Progenitor cell of endocrine pancreas (in vitro differentiated cells): Measurements from ENCODE around the gene ABR. TPM values are rescaled to one million over a fixed set of nuclear protein-coding genes. Genes with fewer than 3 reads are reported as not detected.

Source experiments
- DNase-seq: peaks from one replicate; pipeline ENCODE4 v3.0.0; 2021; ENCODE audit warnings: low spot score; ENCODE audit not compliant: unreplicated experiment
- H3K27ac Mint-ChIP-seq: 2 replicates; pipeline ENCODE4 v1.8.0; 2021; ENCODE audit warnings: mild to moderate bottlenecking, moderate library complexity, mixed read lengths
- H3K27me3 Mint-ChIP-seq: 2 replicates; pipeline ENCODE4 v1.8.0; 2021; ENCODE audit warnings: mixed read lengths
- H3K36me3 Mint-ChIP-seq: 2 replicates; pipeline ENCODE4 v1.8.0; 2022; ENCODE audit warnings: mixed read lengths; ENCODE audit not compliant: insufficient read depth
- H3K4me1 Mint-ChIP-seq: 2 replicates; pipeline ENCODE4 v1.8.0; 2021; ENCODE audit warnings: low read depth, mixed read lengths
- H3K4me3 Mint-ChIP-seq: 2 replicates; pipeline ENCODE4 v1.8.0; 2021; ENCODE audit warnings: low read depth, mild to moderate bottlenecking, moderate library complexity, mixed read lengths
- H3K9me3 Mint-ChIP-seq: 2 replicates; pipeline ENCODE4 v1.8.0; 2021; ENCODE audit warnings: low read depth, mixed read lengths
- CTCF ChIP-seq: fragments of 200-600 bp; sonication (generic); IDR thresholded peaks from one replicate; pipeline ENCODE4 v1.5.0; 2021; ENCODE audit warnings: antibody characterized with exemption, mild to moderate bottlenecking; ENCODE audit not compliant: unreplicated experiment
- total RNA-seq: library from RNA; stranded (reverse); gene quantifications from 2 replicates; pipeline ENCODE4 v1.2.1, GENCODE V29; 2021

ABR gene
- total RNA-seq, 1 donor from 2014 or later, result 61.0 TPM

GRCh38 chr17:1036171-1036844, 143.5 kb downstream of the ABR start:
- no peak for TF ChIP-seq CTCF
- no peaks in the 10 kb centered on the region for H3K9me3 Mint-ChIP-seq
- peaks cover 6% of the 10 kb centered on the region for H3K36me3 Mint-ChIP-seq
- no peak overlapping the region for H3K27ac Mint-ChIP-seq
- H3K4me1 Mint-ChIP-seq, result no peaks in the 10 kb centered on the region
- no peak overlapping the region for H3K4me3 Mint-ChIP-seq
- peaks cover 8% of the 10 kb centered on the region for H3K27me3 Mint-ChIP-seq
- DNase-seq, result no peak

- no peak for TF ChIP-seq CTCF
- no peak overlapping the region for H3K27ac Mint-ChIP-seq
Observed at GRCh38 chr17:1035546-1036170, 144.1 kb downstream of the ABR start.

GRCh38 chr17:1034652-1035210, 145.1 kb downstream of the ABR start:
- Mint-ChIP-seq H3K36me3 (peaks cover 6% of the 10 kb centered on the region), H3K27me3 (peaks cover 8% of the 10 kb centered on the region), H3K27ac (no peak overlapping the region), H3K9me3 (no peaks in the 10 kb centered on the region), H3K4me3 (no peak overlapping the region), H3K4me1 (no peaks in the 10 kb centered on the region)
- no peak for DNase-seq
- no peak for TF ChIP-seq CTCF

More at GRCh38 chr17:1035546-1036170, 144.1 kb downstream of the ABR start:
- Mint-ChIP-seq H3K4me3 (no peak overlapping the region), H3K36me3 (peaks cover 6% of the 10 kb centered on the region), H3K27me3 (peaks cover 8% of the 10 kb centered on the region), H3K9me3 (no peaks in the 10 kb centered on the region), H3K4me1 (no peaks in the 10 kb centered on the region)
- no peak for DNase-seq

GRCh38 chr17:1033503-1033902, 146.3 kb downstream of the ABR start:
- H3K27ac Mint-ChIP-seq, result no peak overlapping the region
- no peaks in the 10 kb centered on the region for H3K4me1 Mint-ChIP-seq
- H3K27me3 Mint-ChIP-seq, result peaks cover 8% of the 10 kb centered on the region
- no peak for TF ChIP-seq CTCF
- peaks cover 6% of the 10 kb centered on the region for H3K36me3 Mint-ChIP-seq
- DNase-seq, result no peak
- no peak overlapping the region for H3K4me3 Mint-ChIP-seq
- no peaks in the 10 kb centered on the region for H3K9me3 Mint-ChIP-seq

GRCh38 chr17:1032391-1032790, 147.4 kb downstream of the ABR start:
- Mint-ChIP-seq H3K4me3 (no peak overlapping the region), H3K4me1 (no peaks in the 10 kb centered on the region), H3K36me3 (peaks cover 6% of the 10 kb centered on the region), H3K27me3 (peaks cover 8% of the 10 kb centered on the region), H3K9me3 (no peaks in the 10 kb centered on the region), H3K27ac (no peak overlapping the region)
- no peak for DNase-seq
- TF ChIP-seq CTCF, result no peak
